ENCODE results near the gene S100B. TPM values are rescaled to one million over a fixed set of nuclear protein-coding genes. Genes with fewer than 3 reads are reported as not detected.

The S100B gene
- total RNA-seq, 4 donors from 2014 or later: 1.8 to 9.1 (median 3.4) TPM; not detected in 1

GRCh38 chr21:46646541-46647154, 41.8 kb upstream of the S100B start:
- no peak overlapping the region for H3K4me3 ChIP-seq
- H3K36me3 ChIP-seq: peaks cover 0 to 87% (median 3%) of the 10 kb centered on the region in 3 donors
- H3K27ac ChIP-seq: no peak overlapping the region
- no peaks in the 10 kb centered on the region for H3K9me3 ChIP-seq
- H3K4me1 ChIP-seq: no peaks in the 10 kb centered on the region
- H3K27me3 ChIP-seq: no peaks in the 10 kb centered on the region
- no peak for TF ChIP-seq POLR2A (IDR thresholded peaks at IDR 0.05)
- TF ChIP-seq, protein P1, sequence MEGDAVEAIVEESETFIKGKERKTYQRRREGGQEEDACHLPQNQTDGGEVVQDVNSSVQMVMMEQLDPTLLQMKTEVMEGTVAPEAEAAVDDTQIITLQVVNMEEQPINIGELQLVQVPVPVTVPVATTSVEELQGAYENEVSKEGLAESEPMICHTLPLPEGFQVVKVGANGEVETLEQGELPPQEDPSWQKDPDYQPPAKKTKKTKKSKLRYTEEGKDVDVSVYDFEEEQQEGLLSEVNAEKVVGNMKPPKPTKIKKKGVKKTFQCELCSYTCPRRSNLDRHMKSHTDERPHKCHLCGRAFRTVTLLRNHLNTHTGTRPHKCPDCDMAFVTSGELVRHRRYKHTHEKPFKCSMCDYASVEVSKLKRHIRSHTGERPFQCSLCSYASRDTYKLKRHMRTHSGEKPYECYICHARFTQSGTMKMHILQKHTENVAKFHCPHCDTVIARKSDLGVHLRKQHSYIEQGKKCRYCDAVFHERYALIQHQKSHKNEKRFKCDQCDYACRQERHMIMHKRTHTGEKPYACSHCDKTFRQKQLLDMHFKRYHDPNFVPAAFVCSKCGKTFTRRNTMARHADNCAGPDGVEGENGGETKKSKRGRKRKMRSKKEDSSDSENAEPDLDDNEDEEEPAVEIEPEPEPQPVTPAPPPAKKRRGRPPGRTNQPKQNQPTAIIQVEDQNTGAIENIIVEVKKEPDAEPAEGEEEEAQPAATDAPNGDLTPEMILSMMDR (IDR thresholded peaks at IDR 0.05): no peak
- DNase-seq: no peak

DNA sequence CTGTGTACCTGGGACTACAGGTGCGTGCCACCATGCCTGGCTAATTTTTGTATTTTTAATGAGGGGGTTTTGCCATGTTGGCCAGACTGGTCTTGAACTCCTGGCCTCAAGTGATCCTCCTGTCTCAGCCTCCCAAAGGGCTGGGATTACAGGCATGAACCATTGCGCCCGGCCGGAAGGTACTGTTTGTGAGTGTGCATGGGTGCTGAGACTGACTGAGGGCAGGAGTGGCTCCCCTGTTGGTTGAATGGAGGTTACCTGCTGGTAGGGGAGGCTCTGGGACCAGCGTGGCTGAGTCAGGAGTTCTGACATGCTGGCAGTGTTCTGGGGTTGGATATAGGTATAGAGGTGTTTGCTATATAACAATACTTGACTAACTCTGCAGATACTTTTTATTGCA, 41.0 kb upstream of the S100B start:
- H3K4me3 ChIP-seq: no peak overlapping the region
- H3K27ac ChIP-seq: no peak overlapping the region
- no peaks in the 10 kb centered on the region for H3K4me1 ChIP-seq
- TF ChIP-seq, protein P1 (IDR thresholded peaks at IDR 0.05): no peak
- TF ChIP-seq POLR2A (IDR thresholded peaks at IDR 0.05): no peak
- H3K27me3 ChIP-seq: no peaks in the 10 kb centered on the region
- H3K36me3 ChIP-seq: peaks cover 0 to 87% (median 3%) of the 10 kb centered on the region in 3 donors
- no peak for DNase-seq
- H3K9me3 ChIP-seq: no peaks in the 10 kb centered on the region

GRCh38 chr21:46643379-46644177, 38.7 kb upstream of the S100B start:
- H3K36me3 ChIP-seq: peaks cover 0 to 65% (median 0%) of the 10 kb centered on the region in 3 donors

DNA sequence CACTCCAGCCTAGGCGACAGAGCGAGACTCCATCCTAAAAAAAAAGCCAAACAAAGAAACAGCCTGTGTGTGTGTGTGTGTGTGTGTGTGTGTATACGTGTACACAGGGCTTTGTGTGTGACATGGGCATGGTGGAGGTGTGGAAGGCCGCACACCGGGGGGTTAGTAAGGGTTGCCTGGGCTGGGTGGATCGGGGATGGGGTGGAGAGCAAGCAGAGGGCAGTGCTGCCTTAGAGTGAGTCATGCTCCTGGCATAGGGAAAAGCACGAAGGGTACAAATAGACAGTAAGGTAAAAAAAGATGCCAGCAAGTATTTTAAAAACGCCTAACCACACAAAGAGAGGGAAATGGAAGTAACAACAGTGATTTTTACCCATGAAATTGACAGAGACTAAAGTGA, 36.8 kb upstream of the S100B start:
- TF ChIP-seq, protein P1 (IDR thresholded peaks at IDR 0.05): no peak
- no peak for TF ChIP-seq POLR2A (IDR thresholded peaks at IDR 0.05)
- peaks cover 0 to 28% (median 7%) of the 10 kb centered on the region in 4 donors for H3K4me1 ChIP-seq
- no peaks in the 10 kb centered on the region for H3K9me3 ChIP-seq
- H3K27me3 ChIP-seq: no peaks in the 10 kb centered on the region
- peaks cover 0 to 47% (median 0%) of the 10 kb centered on the region in 3 donors for H3K36me3 ChIP-seq
- no peak overlapping the region for H3K27ac ChIP-seq
- no peak overlapping the region for H3K4me3 ChIP-seq
- no peak for DNase-seq

More at GRCh38 chr21:46643379-46644177, 38.7 kb upstream of the S100B start:
- DNase-seq: no peak
- no peak overlapping the region for H3K4me3 ChIP-seq
- TF ChIP-seq POLR2A (IDR thresholded peaks at IDR 0.05): no peak
- TF ChIP-seq, protein P1 (IDR thresholded peaks at IDR 0.05): no peak
- no peaks in the 10 kb centered on the region for H3K27me3 ChIP-seq
- no peaks in the 10 kb centered on the region for H3K9me3 ChIP-seq
- peaks cover 0 to 9% (median 0%) of the 10 kb centered on the region in 4 donors for H3K4me1 ChIP-seq
- no peak overlapping the region for H3K27ac ChIP-seq

- no peak for TF ChIP-seq POLR2A (IDR thresholded peaks at IDR 0.05)
- TF ChIP-seq, protein P1 (IDR thresholded peaks at IDR 0.05): peak in 5 of 6 experiments; percentile 19 to 53 (median 39)
- H3K4me3 ChIP-seq: no peak overlapping the region
- no peak for DNase-seq
These were observed 34.9 kb upstream of the S100B start for GRCh38 chr21:46639489-46640386.

More at GRCh38 chr21:46639489-46640386, 34.9 kb upstream of the S100B start:
- Histone ChIP-seq H3K27ac (no peak overlapping the region), H3K36me3 (peaks cover 0 to 28% (median 0%) of the 10 kb centered on the region in 3 donors), H3K9me3 (no peaks in the 10 kb centered on the region), H3K4me1 (peaks cover 0 to 29% (median 9%) of the 10 kb centered on the region in 4 donors), H3K27me3 (no peaks in the 10 kb centered on the region)

Measured in Peyer's patch (tissue), 4 donors.